ENCODE data around the gene EFCAB9.
A peak's percentile ranks its signal among the peaks of the same experiment; 100 is the strongest.

EFCAB9 gene

GRCh38 chr5:172186114-172186695 is 7.8 kb upstream of the EFCAB9 start:
- no peaks in the 10 kb centered on the region for H3K27me3 ChIP-seq (replicated peaks; ENCODE audit: insufficient read depth, low read length)
- H3K4me2 ChIP-seq (ENCODE audit: low read depth, low read length), result peak overlapping the region; percentile 95
- peaks cover 66% of the 10 kb centered on the region for H3K79me2 ChIP-seq (ENCODE audit: low read length)
- TF ChIP-seq CTCF (IDR thresholded peaks at IDR 0.05; ENCODE audit: low read length) (no peak), EZH2phosphoT487 (IDR thresholded peaks at IDR 0.05; ENCODE audit: low read length) (no peak), EZH2 (optimal IDR thresholded peaks at IDR 0.05; ENCODE audit: low read depth, low read length) (no peak)
- H3F3A ChIP-seq (ENCODE audit: insufficient read depth, low read length), result peaks cover 40% of the 10 kb centered on the region
- H2AFZ ChIP-seq (ENCODE audit: low read length), result no peak overlapping the region
- H3K9me3 ChIP-seq (replicated peaks; ENCODE audit: insufficient read depth, low read length), result no peaks in the 10 kb centered on the region
- peak; percentile 19 for DNase-seq
- H3K4me1 ChIP-seq (ENCODE audit: low read length), result peaks cover 18% of the 10 kb centered on the region
- peak overlapping the region; percentile 78 for H3K9ac ChIP-seq (ENCODE audit: low read length)
- no peaks in the 10 kb centered on the region for H3K9me2 ChIP-seq (replicated peaks; ENCODE audit: insufficient read depth, low read length)
- H3K27ac ChIP-seq (ENCODE audit: low read length), result peak overlapping the region; percentile 96; the same call in 1 of the 2 replicates
- H3K4me3 ChIP-seq (ENCODE audit: low read length), result peak overlapping the region; percentile 95
- no peaks in the 10 kb centered on the region for H3K36me3 ChIP-seq (replicated peaks; ENCODE audit: insufficient read depth, low read length)
- H4K20me1 ChIP-seq (ENCODE audit: insufficient read depth, low read length), result no peaks in the 10 kb centered on the region

- Histone ChIP-seq H3K4me1 (ENCODE audit: low read length) (peaks cover 17% of the 10 kb centered on the region), H3K9ac (ENCODE audit: low read length) (peak overlapping the region; percentile 78), H2AFZ (ENCODE audit: low read length) (peak overlapping the region; percentile 91), H3K9me2 (replicated peaks; ENCODE audit: insufficient read depth, low read length) (no peaks in the 10 kb centered on the region), H3F3A (ENCODE audit: insufficient read depth, low read length) (peaks cover 40% of the 10 kb centered on the region), H3K36me3 (replicated peaks; ENCODE audit: insufficient read depth, low read length) (no peaks in the 10 kb centered on the region), H3K79me2 (ENCODE audit: low read length) (peaks cover 55% of the 10 kb centered on the region), H4K20me1 (ENCODE audit: insufficient read depth, low read length) (no peaks in the 10 kb centered on the region), H3K4me3 (ENCODE audit: low read length) (peak overlapping the region; percentile 95), H3K27me3 (replicated peaks; ENCODE audit: insufficient read depth, low read length) (no peaks in the 10 kb centered on the region), H3K27ac (ENCODE audit: low read length) (peak overlapping the region; percentile 96; the same call in 1 of the 2 replicates), H3K4me2 (ENCODE audit: low read depth, low read length) (peak overlapping the region; percentile 95), H3K9me3 (replicated peaks; ENCODE audit: insufficient read depth, low read length) (no peaks in the 10 kb centered on the region)
- DNase-seq, result peak; percentile 60
- TF ChIP-seq CTCF (IDR thresholded peaks at IDR 0.05; ENCODE audit: low read length), result no peak; the same call in 1 of the 2 replicates
- no peak for TF ChIP-seq EZH2 (optimal IDR thresholded peaks at IDR 0.05; ENCODE audit: low read depth, low read length)
- no peak for TF ChIP-seq EZH2phosphoT487 (IDR thresholded peaks at IDR 0.05; ENCODE audit: low read length)
Measured at GRCh38 chr5:172187118-172188032, 6.6 kb upstream of the EFCAB9 start.

- peak within 1 kb of the TSS; percentile 95 for H3K4me3 ChIP-seq (ENCODE audit: low read length)
- TF ChIP-seq CTCF (IDR thresholded peaks at IDR 0.05; ENCODE audit: low read length) (peak; percentile 89), EZH2 (optimal IDR thresholded peaks at IDR 0.05; ENCODE audit: low read depth, low read length) (no peak)
- no peaks in the 10 kb centered on the region for H3K9me2 ChIP-seq (replicated peaks; ENCODE audit: insufficient read depth, low read length)
- peak; percentile 90 for DNase-seq
- peak within 1 kb of the TSS; percentile 91 for H2AFZ ChIP-seq (ENCODE audit: low read length)
- H3K9me3 ChIP-seq (replicated peaks; ENCODE audit: insufficient read depth, low read length), result no peaks in the 10 kb centered on the region
- H3K36me3 ChIP-seq (replicated peaks; ENCODE audit: insufficient read depth, low read length), result no peaks in the 10 kb centered on the region
- H4K20me1 ChIP-seq (ENCODE audit: insufficient read depth, low read length), result no peaks in the 10 kb centered on the region
- H3K27ac ChIP-seq (ENCODE audit: low read length), result peak within 1 kb of the TSS; percentile 96; the same call in 1 of the 2 replicates
- H3K9ac ChIP-seq (ENCODE audit: low read length), result peak within 1 kb of the TSS; percentile 78
- peaks cover 46% of the 10 kb centered on the region for H3K79me2 ChIP-seq (ENCODE audit: low read length)
- H3F3A ChIP-seq (ENCODE audit: insufficient read depth, low read length), result peaks cover 40% of the 10 kb centered on the region
- peak within 1 kb of the TSS; percentile 95 for H3K4me2 ChIP-seq (ENCODE audit: low read depth, low read length)
- H3K4me1 ChIP-seq (ENCODE audit: low read length), result peaks cover 17% of the 10 kb centered on the region
- H3K27me3 ChIP-seq (replicated peaks; ENCODE audit: insufficient read depth, low read length), result no peaks in the 10 kb centered on the region
Measured at GRCh38 chr5:172188033-172188892, 5.7 kb upstream of the EFCAB9 start, which contains the start of gene STK10. STK10 (minus strand) TSS chr5:172188224; CDS start chr5:172188042, 182 bp downstream.

Data from MM.1S (cell line).